Gastrocnemius medialis (tissue), 4 donors: Measurements from ENCODE around the gene LHX3.

Source experiments
- POLR2A ChIP-seq, 2 donors: fragments of 450-650 bp; IDR thresholded peaks; one replicate each; pipeline ENCODE4 v1.6.1; 2017; ENCODE audit warnings: antibody characterized with exemption in 2 of 2, mild to moderate bottlenecking in 2 of 2, moderate library complexity in 2 of 2
- TF ChIP-seq, protein P1 (sequence below), 5 experiments: fragments of 450-650 bp in 3 of 5; fragments of 200-600 bp in 2 of 5; sonication (generic) in 2 of 5; IDR thresholded peaks in 4 of 5; conservative IDR thresholded peaks in 1 of 5; 1 replicate in 4 of 5; 2 replicates in 1 of 5; pipeline ENCODE4 v1.5.1; 2016 to 2019; ENCODE audit warnings: antibody characterized with exemption in 5 of 5, mild to moderate bottlenecking in 3 of 5, moderate library complexity in 3 of 5

DNA sequence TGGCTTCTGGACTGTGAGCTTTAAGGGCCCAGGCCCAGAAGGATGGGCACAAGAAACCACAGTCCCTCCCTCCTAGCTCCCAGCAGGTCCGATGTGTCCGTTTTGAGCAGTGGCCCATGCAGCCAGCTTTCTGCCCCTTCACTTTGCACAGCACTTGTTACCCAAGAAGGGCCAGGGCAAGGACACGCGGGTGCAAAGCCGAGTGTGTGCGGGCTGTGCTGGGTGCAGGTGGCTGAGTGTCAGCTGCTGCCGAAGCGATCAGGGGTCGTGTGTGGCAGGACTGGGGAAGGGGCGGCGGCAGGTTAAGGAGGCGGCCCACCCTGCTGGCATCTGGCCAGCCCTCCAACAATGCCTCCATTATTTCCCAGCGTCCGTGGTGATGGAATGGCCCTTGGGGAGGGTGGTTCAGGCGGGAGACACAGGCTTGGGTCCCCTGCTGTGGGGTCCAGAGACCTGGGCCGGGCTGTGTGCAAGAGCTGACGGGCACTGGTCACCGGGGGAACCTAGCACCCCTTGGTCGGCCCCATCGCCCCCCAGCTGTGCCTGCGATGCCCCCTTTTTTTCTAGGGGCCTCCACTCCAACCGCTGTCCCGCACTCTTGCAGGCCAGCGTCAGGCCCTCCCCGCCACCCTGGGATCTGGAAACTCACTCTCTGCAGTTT lies 653 bp downstream of the LHX3 start:
- TF ChIP-seq, protein P1, sequence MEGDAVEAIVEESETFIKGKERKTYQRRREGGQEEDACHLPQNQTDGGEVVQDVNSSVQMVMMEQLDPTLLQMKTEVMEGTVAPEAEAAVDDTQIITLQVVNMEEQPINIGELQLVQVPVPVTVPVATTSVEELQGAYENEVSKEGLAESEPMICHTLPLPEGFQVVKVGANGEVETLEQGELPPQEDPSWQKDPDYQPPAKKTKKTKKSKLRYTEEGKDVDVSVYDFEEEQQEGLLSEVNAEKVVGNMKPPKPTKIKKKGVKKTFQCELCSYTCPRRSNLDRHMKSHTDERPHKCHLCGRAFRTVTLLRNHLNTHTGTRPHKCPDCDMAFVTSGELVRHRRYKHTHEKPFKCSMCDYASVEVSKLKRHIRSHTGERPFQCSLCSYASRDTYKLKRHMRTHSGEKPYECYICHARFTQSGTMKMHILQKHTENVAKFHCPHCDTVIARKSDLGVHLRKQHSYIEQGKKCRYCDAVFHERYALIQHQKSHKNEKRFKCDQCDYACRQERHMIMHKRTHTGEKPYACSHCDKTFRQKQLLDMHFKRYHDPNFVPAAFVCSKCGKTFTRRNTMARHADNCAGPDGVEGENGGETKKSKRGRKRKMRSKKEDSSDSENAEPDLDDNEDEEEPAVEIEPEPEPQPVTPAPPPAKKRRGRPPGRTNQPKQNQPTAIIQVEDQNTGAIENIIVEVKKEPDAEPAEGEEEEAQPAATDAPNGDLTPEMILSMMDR (IDR thresholded peaks at IDR 0.05 in 4 of 5, conservative IDR thresholded peaks at IDR 0.05 in 1 of 5): no peak
- TF ChIP-seq POLR2A (IDR thresholded peaks at IDR 0.05): no peak
